Stomach (tissue), 9 donors: ENCODE results near the gene COQ4. TPM values are rescaled to one million over a fixed set of nuclear protein-coding genes. Genes with fewer than 3 reads are reported as not detected.
A peak's percentile ranks its signal among the peaks of the same experiment; 100 is the strongest.
"Not testable (repeated sequence)": the region's sequence is repeated elsewhere in the genome, so short reads cannot be mapped to it uniquely, and the experiment has no call there.

Experiments used
- DNase-seq, 2 donors: peaks; one replicate each; pipeline versions ENCODE4 v3.0.0 to v3.0.0-alpha.2; 2013 to 2019
- H3K27ac ChIP-seq, 5 donors: fragments of 200-600 bp in 4 of 5; sonication (generic) in 4 of 5; one replicate each; pipeline ENCODE4 v1.5.1; 2013 to 2019; ENCODE audit warnings: mild to moderate bottlenecking in 1 of 5, moderate library complexity in 1 of 5
- H3K27me3 ChIP-seq, 3 donors: fragments of 200-600 bp; sonication (generic); one replicate each; pipeline ENCODE4 v1.5.1; 2017 to 2019; ENCODE audit warnings: mixed run types in 1 of 3
- H3K36me3 ChIP-seq, 4 donors: fragments of 200-600 bp; sonication (generic); 1 replicate in 3 of 4; 2 replicates in 1 of 4; pipeline ENCODE4 v1.5.1; 2016 to 2019
- H3K4me1 ChIP-seq, 4 donors: fragments of 200-600 bp; sonication (generic); one replicate each; pipeline ENCODE4 v1.5.1; 2016 to 2019
- H3K4me3 ChIP-seq, 4 donors: fragments of 200-600 bp; sonication (generic) in 3 of 4; one replicate each; pipeline ENCODE4 v1.5.1; 2016 to 2019; ENCODE audit warnings: mild to moderate bottlenecking in 1 of 4
- H3K9me3 ChIP-seq, 4 donors: fragments of 200-600 bp; sonication (generic); one replicate each; pipeline ENCODE4 v1.5.1; 2016 to 2019
- EP300 ChIP-seq: sonication (generic); formaldehyde crosslinking; IDR thresholded peaks from one replicate; pipeline ENCODE4 v1.6.1; 2017; ENCODE audit warnings: antibody characterized with exemption
- POLR2A ChIP-seq, 4 donors: fragments of 450-650 bp; IDR thresholded peaks; one replicate each; pipeline ENCODE4 v1.6.1; 2016; ENCODE audit warnings: antibody characterized with exemption in 4 of 4, control low read depth in 2 of 4, mild to moderate bottlenecking in 1 of 4, moderate library complexity in 1 of 4
- POLR2AphosphoS5 ChIP-seq, 3 donors: sonication (generic); formaldehyde crosslinking; IDR thresholded peaks; one replicate each; pipeline ENCODE4 v1.6.1; 2016; ENCODE audit warnings: antibody characterized with exemption in 3 of 3
- WGBS, 5 donors: extraction: QIAGEN DNeasy Blood & Tissue Kit in 3 of 5; methylation state at CpG; one replicate each; pipeline versions ENCODE4 v1.1.5 to v1.1.7; 2013 to 2018; 5-methylcytosine and 5-hydroxymethylcytosine counted together
- intact Hi-C: fragments of 100-400 bp; cut with DNase I; formaldehyde crosslinking; loops from one replicate; pipeline ENCODE4 v1.15.1; 2023; ENCODE audit warnings: low total_unique reads
- polyA plus RNA-seq, 3 donors: library from polyadenylated mRNA; stranded (reverse); fragments of 200-250 nt; gene quantifications; one replicate each; pipeline ENCODE4 v1.2.3, GENCODE V29; 2013
- total RNA-seq, 5 donors: library from RNA; depleted of rRNA; stranded (reverse); fragments of >200 nt; gene quantifications; one replicate each; pipeline versions ENCODE4 v1.1.0 to v1.2.3, GENCODE V29; 2014 to 2016
- TF ChIP-seq, protein P1 (sequence below), 7 experiments: fragments of 450-650 bp in 4 of 7; fragments of 200-600 bp in 3 of 7; sonication (generic) in 3 of 7; IDR thresholded peaks; one replicate each; pipeline ENCODE4 v1.5.1; 2016 to 2019; ENCODE audit warnings: antibody characterized with exemption in 7 of 7, control low read depth in 2 of 7, mild to moderate bottlenecking in 1 of 7
- donor health status: healthy with polysubstance abuse.
- donor health status: Bipolar disorder and iron deficiency.
- donor health status: healthy.

The COQ4 gene
- total and polyA plus RNA-seq, 8 donors, result 10.5 to 156 (median 63.7) TPM

DNA sequence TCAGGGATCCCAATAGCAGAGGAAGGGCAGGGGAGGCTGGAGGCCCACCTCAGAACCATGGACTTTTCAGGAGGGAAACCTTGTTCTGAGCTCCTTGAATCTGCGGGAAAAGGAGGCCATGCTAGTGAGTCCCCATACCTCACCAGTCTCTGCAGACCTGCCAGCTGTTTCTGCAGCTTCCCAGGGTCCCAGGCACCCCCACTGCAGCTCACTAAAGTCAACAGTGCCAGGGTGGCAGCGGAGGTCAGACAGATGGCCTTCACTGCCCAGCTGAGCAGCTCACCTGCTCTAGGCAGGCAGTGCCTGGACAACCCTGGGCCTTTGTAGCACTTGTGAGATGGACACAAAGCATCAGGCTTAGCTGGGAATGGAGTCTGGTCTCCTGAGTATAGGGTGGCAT is 13.3 kb downstream of the COQ4 start:
- no peak overlapping the region for H3K27ac ChIP-seq
- 86 to 100% (median 88%) methylated on average over 1 to 2 of the region's 2 CpGs for WGBS, 5 donors
- TF ChIP-seq POLR2A (IDR thresholded peaks at IDR 0.05) (no peak), POLR2AphosphoS5 (IDR thresholded peaks at IDR 0.05) (no peak), EP300 (no peak)
- TF ChIP-seq, protein P1, sequence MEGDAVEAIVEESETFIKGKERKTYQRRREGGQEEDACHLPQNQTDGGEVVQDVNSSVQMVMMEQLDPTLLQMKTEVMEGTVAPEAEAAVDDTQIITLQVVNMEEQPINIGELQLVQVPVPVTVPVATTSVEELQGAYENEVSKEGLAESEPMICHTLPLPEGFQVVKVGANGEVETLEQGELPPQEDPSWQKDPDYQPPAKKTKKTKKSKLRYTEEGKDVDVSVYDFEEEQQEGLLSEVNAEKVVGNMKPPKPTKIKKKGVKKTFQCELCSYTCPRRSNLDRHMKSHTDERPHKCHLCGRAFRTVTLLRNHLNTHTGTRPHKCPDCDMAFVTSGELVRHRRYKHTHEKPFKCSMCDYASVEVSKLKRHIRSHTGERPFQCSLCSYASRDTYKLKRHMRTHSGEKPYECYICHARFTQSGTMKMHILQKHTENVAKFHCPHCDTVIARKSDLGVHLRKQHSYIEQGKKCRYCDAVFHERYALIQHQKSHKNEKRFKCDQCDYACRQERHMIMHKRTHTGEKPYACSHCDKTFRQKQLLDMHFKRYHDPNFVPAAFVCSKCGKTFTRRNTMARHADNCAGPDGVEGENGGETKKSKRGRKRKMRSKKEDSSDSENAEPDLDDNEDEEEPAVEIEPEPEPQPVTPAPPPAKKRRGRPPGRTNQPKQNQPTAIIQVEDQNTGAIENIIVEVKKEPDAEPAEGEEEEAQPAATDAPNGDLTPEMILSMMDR (IDR thresholded peaks at IDR 0.05), result no peak
- H3K4me3 ChIP-seq, result no peak overlapping the region
- H3K27me3 ChIP-seq, result no peaks in the 10 kb centered on the region
- no peaks in the 10 kb centered on the region for H3K9me3 ChIP-seq
- peaks cover 0 to 38% (median 35%) of the 10 kb centered on the region in 4 donors for H3K36me3 ChIP-seq
- peaks cover 0 to 10% (median 9%) of the 10 kb centered on the region in 4 donors for H3K4me1 ChIP-seq
- intact Hi-C loops, result no loop called here
- no peak for DNase-seq

DNA sequence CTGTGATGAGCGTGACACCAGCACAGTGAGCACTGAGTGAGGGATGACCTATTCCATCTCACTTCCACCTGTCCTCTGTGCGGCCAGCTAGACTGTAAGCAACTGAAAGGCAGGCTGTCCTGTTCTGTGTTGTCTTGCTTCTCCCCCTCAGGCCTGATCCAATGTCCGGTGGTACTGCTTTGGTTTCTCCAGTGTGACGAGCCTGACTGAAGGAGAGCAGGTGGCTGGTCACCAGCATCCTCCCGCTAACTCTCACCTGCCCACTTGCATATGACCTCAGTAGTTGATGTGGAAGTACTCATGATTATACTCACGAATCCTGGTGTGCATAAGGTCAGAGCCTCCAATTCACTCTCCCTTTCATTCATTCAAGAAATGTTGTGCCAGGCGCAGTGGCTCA is 15.3 kb downstream of the COQ4 start:
- Histone ChIP-seq H3K4me3 (no peak overlapping the region), H3K27ac (no peak overlapping the region), H3K9me3 (no peaks in the 10 kb centered on the region), H3K4me1 (peaks cover 0 to 21% (median 21%) of the 10 kb centered on the region in 4 donors), H3K27me3 (no peaks in the 10 kb centered on the region), H3K36me3 (peaks cover 0 to 27% (median 23%) of the 10 kb centered on the region in 4 donors)
- intact Hi-C loops, result no loop called here
- TF ChIP-seq, protein P1 (IDR thresholded peaks at IDR 0.05), result no peak
- TF ChIP-seq POLR2A (IDR thresholded peaks at IDR 0.05), result no peak
- TF ChIP-seq POLR2AphosphoS5 (IDR thresholded peaks at IDR 0.05), result no peak
- no peak for TF ChIP-seq EP300
- 90 to 93% (median 90%) methylated on average over 7 of the region's 7 CpGs for WGBS, 5 donors
- no peak for DNase-seq

DNA sequence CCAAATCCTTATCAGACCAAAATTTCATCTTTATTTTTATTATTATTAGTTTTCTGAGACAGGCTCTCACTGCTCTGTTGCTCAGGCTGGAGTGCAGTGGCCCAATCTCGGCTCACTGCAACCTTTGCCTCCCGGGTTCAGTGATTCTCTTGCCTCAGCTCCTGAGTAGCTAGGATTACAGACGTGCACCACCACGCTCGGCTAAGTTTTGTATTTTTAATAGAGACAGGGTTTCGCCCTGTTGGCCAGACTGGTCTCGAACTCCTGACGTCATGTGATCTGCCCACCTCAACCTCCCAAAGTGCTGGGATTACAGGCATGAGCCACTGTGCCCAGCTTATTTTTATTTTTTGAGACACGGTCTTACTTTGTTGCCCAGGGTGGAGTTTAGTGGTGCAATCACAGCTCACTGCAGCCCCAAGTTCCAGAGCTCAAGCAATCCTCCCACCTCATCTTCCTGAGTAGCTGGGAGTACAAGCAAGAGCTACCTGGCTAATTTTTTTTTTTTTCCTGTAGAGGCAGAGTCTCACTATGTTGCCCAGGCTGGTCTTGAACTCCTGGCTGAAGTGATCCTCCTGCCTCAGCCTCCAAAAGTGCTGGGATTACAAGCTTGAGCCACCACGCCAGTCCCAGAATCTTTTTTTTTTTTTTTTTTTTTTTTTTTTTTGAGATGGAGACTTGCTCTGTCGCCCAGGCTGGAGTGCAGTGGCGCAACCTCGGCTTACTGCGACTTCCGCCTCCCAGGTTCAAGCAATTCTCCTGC is 16.4 kb downstream of the COQ4 start:
- WGBS, 5 donors, result 87 to 94% (median 92%) methylated on average over 15 of the region's 15 CpGs
- Histone ChIP-seq H3K36me3 (peaks cover 7 to 27% (median 23%) of the 10 kb centered on the region in 4 donors), H3K4me1 (peaks cover 0 to 21% (median 21%) of the 10 kb centered on the region in 4 donors), H3K27ac (peak overlapping the region in 3 of 5 donors; percentile 83 to 93 (median 92))
- intact Hi-C loops, H3K4me3 ChIP-seq, DNase-seq, H3K9me3 ChIP-seq, H3K27me3 ChIP-seq: not testable (repeated sequence)

DNA sequence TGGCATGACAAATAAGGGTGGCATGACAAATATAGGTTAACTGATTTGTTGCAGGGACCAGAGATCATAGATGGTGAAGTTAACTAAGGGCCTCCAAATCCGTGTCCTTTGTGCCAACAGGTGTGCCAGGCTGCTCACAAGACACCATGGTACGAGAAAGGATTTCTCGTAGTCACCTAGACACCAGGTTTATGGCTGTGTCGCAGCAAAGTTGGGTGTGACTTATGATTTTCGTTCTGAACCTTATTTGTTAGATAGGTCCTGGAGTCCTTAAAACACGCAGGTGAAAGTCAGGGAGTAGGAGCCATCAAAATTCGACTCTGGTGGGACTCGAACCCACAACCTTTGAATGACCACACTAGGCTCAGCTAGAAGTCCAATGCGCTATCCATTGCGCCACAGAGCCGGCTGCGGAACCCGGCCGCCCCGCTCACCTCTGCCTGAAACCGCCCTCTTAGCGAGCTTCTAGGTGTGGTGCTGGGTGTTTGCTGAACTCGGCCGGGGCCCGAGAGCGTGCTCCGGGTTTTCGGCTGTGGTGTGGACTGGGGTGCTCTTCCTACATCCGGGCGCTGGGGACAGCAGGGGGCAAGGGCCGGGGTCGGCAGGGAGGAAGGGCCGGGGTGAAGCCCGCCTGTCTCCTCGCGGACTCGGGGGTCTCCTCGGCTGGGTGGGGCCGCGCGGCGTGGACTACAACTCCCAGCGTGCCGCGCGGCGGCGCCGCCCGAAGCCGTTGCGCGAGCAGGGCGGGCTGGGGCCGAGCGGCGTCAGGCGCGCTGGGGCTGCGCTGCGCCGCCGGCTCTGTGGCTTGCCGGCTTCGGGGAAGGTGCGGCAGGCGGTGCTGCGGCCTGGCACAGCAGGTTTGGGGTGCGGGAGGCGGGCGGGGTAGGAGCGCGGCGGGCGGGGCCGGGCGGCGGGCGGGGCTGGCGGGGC is 17.4 kb downstream of the COQ4 start, which contains the start of gene SLC27A4:
SLC27A4 (plus strand) TSS at position 767 of the 930 bp plus-strand sequence. CDS start 2,606 bp downstream, outside the sequence.
- Histone ChIP-seq H3K36me3 (peaks cover 17 to 30% (median 26%) of the 10 kb centered on the region in 4 donors), H3K27me3 (no peaks in the 10 kb centered on the region), H3K27ac (peak within 1 kb of the TSS; percentile 83 to 93 (median 87)), H3K4me1 (peaks cover 0 to 21% (median 21%) of the 10 kb centered on the region in 4 donors), H3K4me3 (peak within 1 kb of the TSS; percentile 73 to 92 (median 84)), H3K9me3 (no peaks in the 10 kb centered on the region)
- intact Hi-C loops, result no loop called here
- TF ChIP-seq POLR2A (IDR thresholded peaks at IDR 0.05) (no peak), POLR2AphosphoS5 (IDR thresholded peaks at IDR 0.05) (peak in 1 of 3 donors; percentile 9), EP300 (no peak)
- TF ChIP-seq, protein P1 (IDR thresholded peaks at IDR 0.05), result peak in 1 of 7 experiments; percentile 0
- WGBS, 5 donors, result 3 to 16% (median 4%) methylated on average over 19 to 75 of the region's 75 CpGs
- peak; percentile 87 to 95 for DNase-seq
